GM20000 (cell line): ENCODE measurements around the gene GPAT2.
"Not testable (repeated sequence)": the region's sequence is repeated elsewhere in the genome, so short reads cannot be mapped to it uniquely, and the experiment has no call there.

Source experiments
- DNase-seq: peaks from one replicate; pipeline ENCODE4 v3.0.0; 2012; ENCODE audit warnings: low spot score
- CTCF ChIP-seq: IDR thresholded peaks from 2 replicates; pipeline ENCODE4 v1.5.1; 2012; ENCODE audit warnings: mild to moderate bottlenecking, control low read depth; ENCODE audit errors: extremely low read depth, missing control alignments

Gene GPAT2

DNA sequence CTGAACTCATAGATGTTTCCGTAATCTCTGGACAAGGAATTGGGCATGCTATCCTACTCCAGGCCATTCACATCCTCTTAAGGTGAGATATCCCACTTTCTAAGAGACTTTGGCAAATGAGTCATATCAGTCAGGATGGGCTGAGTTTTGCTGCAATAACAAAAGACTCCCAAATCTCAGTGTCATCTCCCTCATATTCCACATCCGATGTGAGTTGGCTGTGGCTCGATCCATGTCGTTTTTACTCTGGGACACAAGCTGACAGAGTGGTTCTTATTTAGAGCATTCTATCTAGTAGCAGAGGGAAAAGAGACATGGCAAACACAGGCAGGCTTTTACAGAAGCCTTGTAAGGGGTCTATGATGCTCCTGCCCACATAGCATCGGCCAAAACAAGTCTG, 28.5 kb downstream of the GPAT2 start:
- DNase-seq = not testable (repeated sequence)

DNA sequence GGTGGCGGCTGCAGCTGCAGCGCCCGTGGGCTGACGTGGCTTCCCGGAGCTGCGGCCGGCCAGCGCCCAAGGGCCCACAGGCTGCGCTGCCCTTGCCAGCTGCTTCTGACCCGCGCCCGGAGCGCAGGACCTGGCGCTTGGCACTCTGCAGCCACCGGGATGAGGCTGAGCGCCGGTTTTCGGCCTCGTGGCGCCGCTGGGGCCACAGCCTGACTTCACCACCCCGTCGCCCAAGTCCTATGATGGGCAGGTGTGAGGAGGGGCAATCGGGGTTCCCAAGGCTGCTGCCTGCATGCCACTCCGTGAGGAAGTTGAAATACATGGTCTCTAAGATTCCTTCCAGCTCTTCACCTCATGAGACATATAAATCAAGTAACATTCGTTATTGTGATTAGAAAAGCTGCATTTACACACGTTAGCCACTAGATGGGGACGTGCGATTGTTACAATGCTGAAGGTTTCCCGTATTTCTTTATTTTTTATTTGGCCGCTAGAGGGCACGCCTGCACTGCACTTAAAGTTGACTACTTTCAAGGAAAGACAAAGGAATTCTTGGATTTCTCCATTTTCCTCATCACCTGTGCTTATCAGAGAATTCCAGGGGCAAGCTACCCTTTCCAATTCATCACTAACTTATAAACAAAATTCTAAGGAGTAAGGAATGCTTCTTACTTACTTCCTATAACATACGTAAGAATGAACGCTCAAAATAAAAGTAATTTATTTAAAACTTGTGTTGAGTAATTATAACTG, 42.0 kb downstream of the GPAT2 start:
- peak; percentile 53 for TF ChIP-seq CTCF
- DNase-seq = peak; percentile 28

- not testable (repeated sequence) for DNase-seq
Observed at GRCh38 chr2:95992102-95992501, 42.6 kb downstream of the GPAT2 start.

GRCh38 chr2:95991351-95992094, 43.2 kb downstream of the GPAT2 start, which contains the start of gene ANKRD36C:
ANKRD36C (minus strand) TSS chr2:95991824; CDS start chr2:95991708, 116 bp downstream.
- peak; percentile 28 for DNase-seq

- not testable (repeated sequence) for DNase-seq
Observed at GRCh38 chr2:95990884-95991283, 43.8 kb downstream of the GPAT2 start.
